WI38 (cell line): Measurements from ENCODE around the gene RBPMS2.

Experiments
- H3K4me3 ChIP-seq: 2 replicates; pipeline ENCODE4 v1.5.1; 2011; ENCODE audit warnings: low read depth, mild to moderate bottlenecking, control low read depth, low read length
- CTCF ChIP-seq: IDR thresholded peaks from 2 replicates; pipeline ENCODE4 v1.5.1; 2012; ENCODE audit warnings: low read depth, mild to moderate bottlenecking, control low read depth, low read length

The RBPMS2 gene

GRCh38 chr15:64763021-64763420 lies 12.4 kb downstream of the RBPMS2 start:
- no peak overlapping the region for H3K4me3 ChIP-seq
- TF ChIP-seq CTCF: no peak

GRCh38 chr15:64762546-64762945 lies 12.8 kb downstream of the RBPMS2 start:
- TF ChIP-seq CTCF: no peak

GRCh38 chr15:64761156-64761555 lies 14.2 kb downstream of the RBPMS2 start:
- H3K4me3 ChIP-seq: no peak overlapping the region
- TF ChIP-seq CTCF: no peak

More at GRCh38 chr15:64762546-64762945, 12.8 kb downstream of the RBPMS2 start:
- H3K4me3 ChIP-seq: no peak overlapping the region

GRCh38 chr15:64760056-64760455 lies 15.3 kb downstream of the RBPMS2 start:
- H3K4me3 ChIP-seq: no peak overlapping the region
- TF ChIP-seq CTCF: no peak

- no peak overlapping the region for H3K4me3 ChIP-seq
- no peak for TF ChIP-seq CTCF
These were observed 19.9 kb downstream of the RBPMS2 start for GRCh38 chr15:64755427-64755940.

- no peak overlapping the region for H3K4me3 ChIP-seq
- TF ChIP-seq CTCF: no peak
These were observed 20.5 kb downstream of the RBPMS2 start for GRCh38 chr15:64754663-64755426.

- H3K4me3 ChIP-seq: no peak overlapping the region
- TF ChIP-seq CTCF: no peak
These were observed 21.8 kb downstream of the RBPMS2 start for GRCh38 chr15:64753480-64754185.
